Measurements from ENCODE around the gene LRBA. TPM values are rescaled to one million over a fixed set of nuclear protein-coding genes. Genes with fewer than 3 reads are reported as not detected.

The LRBA gene
- total RNA-seq, 1 experiment from 2014 or later: 55.3 TPM

- Histone ChIP-seq H3K27ac (ENCODE audit: insufficient read length, low read depth, low read length) (no peak overlapping the region), H3K79me1 (ENCODE audit: insufficient read depth, low read depth, low read length, poor library complexity, severe bottlenecking) (no peaks in the 10 kb centered on the region), H4K91ac (ENCODE audit: insufficient read length, low read depth, low read length) (no peak overlapping the region), H3K4ac (ENCODE audit: low read depth, low read length) (no peak overlapping the region), H3K18ac (ENCODE audit: insufficient read length, low read depth, low read length) (no peak overlapping the region), H2BK5ac (ENCODE audit: insufficient read length, low read length) (no peak overlapping the region), H3K27me3 (ENCODE audit: insufficient read depth, low read length) (no peaks in the 10 kb centered on the region), H3K14ac (ENCODE audit: insufficient read depth, low read length) (no peak overlapping the region), H3T11ph (ENCODE audit: low read length) (no peak overlapping the region), H3K9ac (ENCODE audit: extremely low read depth, insufficient read length, low read length) (no peak overlapping the region), H2AFZ (ENCODE audit: low read length) (no peak overlapping the region), H2AK5ac (ENCODE audit: insufficient read length, low read length) (no peak overlapping the region), H3K56ac (ENCODE audit: insufficient read length, low read depth, low read length) (no peak overlapping the region), H3K4me2 (ENCODE audit: insufficient read depth, insufficient read length, low read length) (no peak overlapping the region), H4K8ac (replicated peaks; ENCODE audit: insufficient read length, low read depth, low read length) (no peak overlapping the region), H3K23me2 (ENCODE audit: insufficient read length, low read depth, low read length, poor library complexity, severe bottlenecking) (no peaks in the 10 kb centered on the region), H2BK20ac (ENCODE audit: low read depth, low read length, poor library complexity, severe bottlenecking) (no peak overlapping the region), H3K79me2 (ENCODE audit: insufficient read depth, low read length) (no peaks in the 10 kb centered on the region), H3K9me3 (ENCODE audit: control insufficient read depth, low read depth, low read length) (no peaks in the 10 kb centered on the region), H3K4me1 (ENCODE audit: insufficient read depth, low read length) (peaks cover 4% of the 10 kb centered on the region), H4K5ac (ENCODE audit: insufficient read length, low read depth, low read length) (no peak overlapping the region), H2BK15ac (ENCODE audit: low read depth, low read length) (no peak overlapping the region), H2BK120ac (ENCODE audit: low read depth, low read length, poor library complexity, severe bottlenecking) (no peak overlapping the region), H3K23ac (ENCODE audit: insufficient read length, low read depth, low read length) (no peak overlapping the region), H4K20me1 (ENCODE audit: control insufficient read depth, insufficient read depth, insufficient read length) (no peaks in the 10 kb centered on the region), H2BK12ac (ENCODE audit: insufficient read length, low read depth, low read length) (no peak overlapping the region)
- peaks cover 0 to 4% (median 0%) of the 10 kb centered on the region in 3 experiments; a peak in 1 of 7 replicates for H3K36me3 Mint-ChIP-seq (ENCODE audit: insufficient read depth in 1 of 3, low read depth in 3 of 3)
- peak overlapping the region in 2 of 3 experiments; percentile 85 to 87; a peak in 2 of 7 replicates for H3K27ac Mint-ChIP-seq
- peaks cover 33 to 39% of the 10 kb centered on the region in 2 experiments for H3K4me1 Mint-ChIP-seq
- H3K27me3 Mint-ChIP-seq (ENCODE audit: low read depth): no peaks in the 10 kb centered on the region; the same call in none of the 2 replicates
- WGBS (ENCODE audit: extremely low coverage, insufficient read length, low lambda C conversion rate): no CpG with 5 or more reads among the region's 7 CpGs
- H3K4me3 Mint-ChIP-seq: no peak overlapping the region
- H3K9me3 Mint-ChIP-seq: peaks cover 3 to 4% of the 10 kb centered on the region in 2 experiments; a peak in 3 of 5 replicates
- DNase-seq: peak; percentile 78
- no peak for TF ChIP-seq CTCF (conservative IDR thresholded peaks at IDR 0.05)
Measured at GRCh38 chr4:150251752-150252190, 763.3 kb downstream of the LRBA start.
